LHCN-M2 (cell line): ENCODE data around the gene DHFR. TPM values are rescaled to one million over a fixed set of nuclear protein-coding genes. Genes with fewer than 3 reads are reported as not detected.

Source experiments
- DNase-seq: peaks from one replicate; pipeline ENCODE4 v3.0.0-alpha.2; 2012; ENCODE audit warnings: low read depth
- total RNA-seq: library from RNA; depleted of rRNA; stranded (reverse); fragments of >200 nt; gene quantifications from 2 replicates; pipeline ENCODE4 v1.2.3, GENCODE V29; 2014

The DHFR gene
- total RNA-seq, 1 experiment from 2014 or later, result 131 TPM

GRCh38 chr5:80655231-80655774 lies 520 bp upstream of the DHFR start:
- peak; percentile 7 for DNase-seq

GRCh38 chr5:80654054-80654390 lies 761 bp downstream of the DHFR start:
- peak; percentile 19 for DNase-seq

GRCh38 chr5:80653502-80653901 lies 1.3 kb downstream of the DHFR start:
- no peak for DNase-seq

GRCh38 chr5:80646926-80647325 lies 7.9 kb downstream of the DHFR start:
- DNase-seq, result no peak

GRCh38 chr5:80644900-80645299 lies 9.9 kb downstream of the DHFR start:
- DNase-seq, result no peak

- DNase-seq, result no peak
Measured at GRCh38 chr5:80641353-80641752, 13.4 kb downstream of the DHFR start.

GRCh38 chr5:80634193-80634592 lies 20.6 kb downstream of the DHFR start:
- no peak for DNase-seq

GRCh38 chr5:80632700-80633099 lies 22.1 kb downstream of the DHFR start:
- DNase-seq, result no peak

GRCh38 chr5:80631278-80632259 lies 23.2 kb downstream of the DHFR start:
- DNase-seq, result no peak

GRCh38 chr5:80629281-80629680 lies 25.5 kb downstream of the DHFR start:
- no peak for DNase-seq

GRCh38 chr5:80625230-80625629 lies 29.6 kb downstream of the DHFR start:
- DNase-seq, result no peak

GRCh38 chr5:80623999-80624398 lies 30.8 kb downstream of the DHFR start:
- DNase-seq, result peak; percentile 9

- DNase-seq, result no peak
Measured at GRCh38 chr5:80622756-80623155, 32.0 kb downstream of the DHFR start.

GRCh38 chr5:80620211-80620610 lies 34.6 kb downstream of the DHFR start:
- DNase-seq, result peak; percentile 6

GRCh38 chr5:80619086-80619485 lies 35.7 kb downstream of the DHFR start:
- no peak for DNase-seq

- no peak for DNase-seq
Measured at GRCh38 chr5:80618438-80618837, 36.3 kb downstream of the DHFR start.

GRCh38 chr5:80615266-80615914 lies 39.4 kb downstream of the DHFR start:
- no peak for DNase-seq

- no peak for DNase-seq
Measured at GRCh38 chr5:80609692-80610091, 45.1 kb downstream of the DHFR start.

GRCh38 chr5:80608731-80609130 lies 46.1 kb downstream of the DHFR start:
- DNase-seq, result no peak

- DNase-seq, result no peak
Measured at GRCh38 chr5:80607832-80608231, 47.0 kb downstream of the DHFR start.

- DNase-seq, result no peak
Measured at GRCh38 chr5:80607343-80607742, 47.4 kb downstream of the DHFR start.

GRCh38 chr5:80600943-80601693 lies 53.7 kb downstream of the DHFR start:
- no peak for DNase-seq
